Fibroblast of lung (primary cell): Measurements from ENCODE around the gene KIF1B.

Source experiments
- CTCF ChIP-seq, 2 donors: IDR thresholded peaks in 1 of 2; conservative IDR thresholded peaks in 1 of 2; 1 replicate in 1 of 2; 2 replicates in 1 of 2; pipeline ENCODE4 v1.5.1; 2011 to 2012; ENCODE audit warnings: low read length in 2 of 2, control low read depth in 1 of 2, inconsistent platforms in 1 of 2, low read depth in 1 of 2, mild to moderate bottlenecking in 1 of 2
- EZH2 ChIP-seq: IDR thresholded peaks from 2 replicates; pipeline ENCODE4 v1.5.1; 2012; ENCODE audit warnings: low read length, control low read depth, mild to moderate bottlenecking; ENCODE audit errors: missing control alignments

DNA sequence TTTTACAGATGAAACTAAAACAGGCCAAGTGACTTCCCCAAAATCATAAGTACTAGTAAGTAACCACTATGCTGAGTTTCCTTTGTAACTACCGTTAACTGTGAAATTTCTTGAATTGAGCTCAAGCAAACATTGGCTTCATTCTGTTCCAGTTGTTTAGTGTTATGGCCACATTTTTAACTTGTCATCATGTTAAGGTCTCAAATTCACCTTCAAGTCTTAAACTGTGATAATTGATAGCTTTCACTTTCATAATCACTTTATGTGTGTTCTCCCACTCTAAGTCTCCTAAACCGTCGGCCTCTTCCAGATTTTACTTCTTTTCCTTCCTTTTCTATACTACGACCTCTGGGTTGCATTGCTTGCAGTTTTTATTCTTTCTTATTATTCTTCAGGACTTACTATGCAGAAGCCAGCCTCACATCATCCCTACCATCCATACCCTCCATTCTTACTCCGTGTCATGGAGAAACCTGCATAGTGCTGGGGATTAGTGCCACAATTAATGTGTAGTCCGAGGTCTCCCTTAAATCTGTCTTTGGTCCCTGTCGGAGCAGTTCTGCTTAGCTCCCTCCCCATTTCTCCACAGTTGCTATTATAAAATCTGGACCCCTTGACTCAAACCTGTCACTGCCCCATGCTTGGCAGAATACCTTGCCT, 5.8 kb downstream of the KIF1B start:
- TF ChIP-seq EZH2, result no peak
- no peak for TF ChIP-seq CTCF (conservative IDR thresholded peaks at IDR 0.05 in 1 of 2, IDR thresholded peaks at IDR 0.05 in 1 of 2; ENCODE audit: low read depth in 1 of 2, low read length in 2 of 2)
